Right atrium auricular region (tissue), 2 donors: ENCODE results near the gene UBE2Q2. TPM values are rescaled to one million over a fixed set of nuclear protein-coding genes. Genes with fewer than 3 reads are reported as not detected.
"Not testable (repeated sequence)": the region's sequence is repeated elsewhere in the genome, so short reads cannot be mapped to it uniquely, and the experiment has no call there.

Experiments
- DNase-seq: peaks from one replicate; pipeline ENCODE4 v3.0.0-alpha.2; 2019; ENCODE audit warnings: low spot score
- H3K27ac ChIP-seq, 2 donors: fragments of 200-600 bp; sonication (generic); 1 replicate in 1 of 2; 2 replicates in 1 of 2; pipeline ENCODE4 v1.5.1; 2016 to 2019
- H3K27me3 ChIP-seq, 2 donors: fragments of 200-600 bp; sonication (generic); one replicate each; pipeline versions ENCODE4 v1.5.1 to v1.6.0; 2017 to 2019
- H3K36me3 ChIP-seq: fragments of 200-600 bp; sonication (generic); one replicate; pipeline ENCODE4 v1.5.1; 2016
- H3K4me1 ChIP-seq, 2 donors: fragments of 200-600 bp; sonication (generic); one replicate each; pipeline versions ENCODE4 v1.5.1 to v1.6.0; 2017 to 2019
- H3K4me3 ChIP-seq, 2 donors: fragments of 200-600 bp; sonication (generic); 1 replicate in 1 of 2; 2 replicates in 1 of 2; pipeline ENCODE4 v1.5.1; 2017 to 2019; ENCODE audit warnings: mild to moderate bottlenecking in 1 of 2, moderate library complexity in 1 of 2
- H3K9me3 ChIP-seq, 2 donors: fragments of 200-600 bp; sonication (generic); one replicate each; pipeline ENCODE4 v1.5.1; 2019
- CTCF ChIP-seq, 2 donors: fragments of 200-600 bp; sonication (generic); IDR thresholded peaks; one replicate each; pipeline ENCODE4 v1.5.1; 2019; ENCODE audit warnings: antibody characterized with exemption in 2 of 2
- total RNA-seq, 2 donors: library from RNA; depleted of rRNA; stranded (reverse); fragments of >200 nt; gene quantifications; one replicate each; pipeline ENCODE4 v1.1.0, GENCODE V29; 2016

UBE2Q2 gene
- total RNA-seq, 2 donors from 2014 or later = 19.3 to 30.4 TPM

- Histone ChIP-seq H3K27ac (no peak overlapping the region), H3K36me3 (peaks cover 13% of the 10 kb centered on the region), H3K4me1 (no peaks in the 10 kb centered on the region), H3K4me3 (no peak overlapping the region), H3K27me3 (no peaks in the 10 kb centered on the region), H3K9me3 (no peaks in the 10 kb centered on the region)
- no peak for TF ChIP-seq CTCF (IDR thresholded peaks at IDR 0.05)
- DNase-seq = no peak
Measured at GRCh38 chr15:75867449-75867848, 24.2 kb downstream of the UBE2Q2 start.

GRCh38 chr15:75868019-75868418, 24.8 kb downstream of the UBE2Q2 start:
- H3K27me3 ChIP-seq = no peaks in the 10 kb centered on the region

GRCh38 chr15:75869446-75869845, 26.2 kb downstream of the UBE2Q2 start:
- DNase-seq = no peak

More at GRCh38 chr15:75868019-75868418, 24.8 kb downstream of the UBE2Q2 start:
- Histone ChIP-seq H3K9me3 (no peaks in the 10 kb centered on the region), H3K4me1 (no peaks in the 10 kb centered on the region), H3K27ac (no peak overlapping the region), H3K4me3 (no peak overlapping the region), H3K36me3 (peaks cover 13% of the 10 kb centered on the region)
- no peak for TF ChIP-seq CTCF (IDR thresholded peaks at IDR 0.05)
- DNase-seq = no peak

GRCh38 chr15:75871589-75871988, 28.3 kb downstream of the UBE2Q2 start:
- not testable (repeated sequence) for DNase-seq, H3K4me1 ChIP-seq, H3K27me3 ChIP-seq, H3K9me3 ChIP-seq, H3K4me3 ChIP-seq, H3K27ac ChIP-seq
- peaks cover 46% of the 10 kb centered on the region for H3K36me3 ChIP-seq

More at GRCh38 chr15:75869446-75869845, 26.2 kb downstream of the UBE2Q2 start:
- peaks cover 28% of the 10 kb centered on the region for H3K36me3 ChIP-seq
- no peaks in the 10 kb centered on the region for H3K4me1 ChIP-seq
- no peak overlapping the region for H3K4me3 ChIP-seq
- H3K27ac ChIP-seq = no peak overlapping the region
- H3K27me3 ChIP-seq = no peaks in the 10 kb centered on the region
- no peak for TF ChIP-seq CTCF (IDR thresholded peaks at IDR 0.05)
- H3K9me3 ChIP-seq = no peaks in the 10 kb centered on the region

- DNase-seq = no peak
- Histone ChIP-seq H3K27me3 (no peaks in the 10 kb centered on the region), H3K27ac (no peak overlapping the region), H3K36me3 (peaks cover 47% of the 10 kb centered on the region), H3K4me3 (no peak overlapping the region), H3K9me3 (no peaks in the 10 kb centered on the region), H3K4me1 (no peaks in the 10 kb centered on the region)
- TF ChIP-seq CTCF (IDR thresholded peaks at IDR 0.05) = no peak
Measured at GRCh38 chr15:75872403-75872990, 29.2 kb downstream of the UBE2Q2 start.

GRCh38 chr15:75884041-75884440, 40.8 kb downstream of the UBE2Q2 start:
- Histone ChIP-seq H3K27me3 (no peaks in the 10 kb centered on the region), H3K36me3 (peaks cover 7% of the 10 kb centered on the region), H3K4me1 (no peaks in the 10 kb centered on the region), H3K27ac (no peak overlapping the region), H3K4me3 (no peak overlapping the region), H3K9me3 (no peaks in the 10 kb centered on the region)
- no peak for TF ChIP-seq CTCF (IDR thresholded peaks at IDR 0.05)
- DNase-seq = no peak
